ENCODE data around the gene CREB3L2.
"Not testable (repeated sequence)": the region's sequence is repeated elsewhere in the genome, so short reads cannot be mapped to it uniquely, and the experiment has no call there.

The CREB3L2 gene

DNA sequence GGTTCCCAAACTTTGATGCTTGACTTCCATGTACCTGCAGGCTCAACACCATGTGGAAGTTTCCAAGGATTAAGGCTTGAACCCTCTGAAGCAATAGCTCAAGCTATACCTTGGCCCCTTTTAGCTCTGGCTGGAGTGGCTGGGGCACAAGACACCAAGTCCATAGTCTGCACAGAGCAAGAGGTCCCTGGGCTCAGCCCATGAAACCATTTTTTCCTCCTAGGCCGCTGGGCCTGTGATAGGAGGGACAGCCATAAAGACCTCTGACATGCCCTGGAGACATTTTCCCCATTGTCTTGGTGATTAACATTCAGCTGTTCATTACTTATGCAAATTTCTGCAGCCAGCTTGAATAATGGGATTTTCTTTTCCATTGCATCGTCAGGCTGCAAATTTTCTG, 169.5 kb downstream of the CREB3L2 start:
- no peak overlapping the region for H3K27ac ChIP-seq
- TF ChIP-seq, protein P1, sequence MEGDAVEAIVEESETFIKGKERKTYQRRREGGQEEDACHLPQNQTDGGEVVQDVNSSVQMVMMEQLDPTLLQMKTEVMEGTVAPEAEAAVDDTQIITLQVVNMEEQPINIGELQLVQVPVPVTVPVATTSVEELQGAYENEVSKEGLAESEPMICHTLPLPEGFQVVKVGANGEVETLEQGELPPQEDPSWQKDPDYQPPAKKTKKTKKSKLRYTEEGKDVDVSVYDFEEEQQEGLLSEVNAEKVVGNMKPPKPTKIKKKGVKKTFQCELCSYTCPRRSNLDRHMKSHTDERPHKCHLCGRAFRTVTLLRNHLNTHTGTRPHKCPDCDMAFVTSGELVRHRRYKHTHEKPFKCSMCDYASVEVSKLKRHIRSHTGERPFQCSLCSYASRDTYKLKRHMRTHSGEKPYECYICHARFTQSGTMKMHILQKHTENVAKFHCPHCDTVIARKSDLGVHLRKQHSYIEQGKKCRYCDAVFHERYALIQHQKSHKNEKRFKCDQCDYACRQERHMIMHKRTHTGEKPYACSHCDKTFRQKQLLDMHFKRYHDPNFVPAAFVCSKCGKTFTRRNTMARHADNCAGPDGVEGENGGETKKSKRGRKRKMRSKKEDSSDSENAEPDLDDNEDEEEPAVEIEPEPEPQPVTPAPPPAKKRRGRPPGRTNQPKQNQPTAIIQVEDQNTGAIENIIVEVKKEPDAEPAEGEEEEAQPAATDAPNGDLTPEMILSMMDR (conservative IDR thresholded peaks at IDR 0.05), result no peak
- TF ChIP-seq ZFX (IDR thresholded peaks at IDR 0.05), result no peak

DNA sequence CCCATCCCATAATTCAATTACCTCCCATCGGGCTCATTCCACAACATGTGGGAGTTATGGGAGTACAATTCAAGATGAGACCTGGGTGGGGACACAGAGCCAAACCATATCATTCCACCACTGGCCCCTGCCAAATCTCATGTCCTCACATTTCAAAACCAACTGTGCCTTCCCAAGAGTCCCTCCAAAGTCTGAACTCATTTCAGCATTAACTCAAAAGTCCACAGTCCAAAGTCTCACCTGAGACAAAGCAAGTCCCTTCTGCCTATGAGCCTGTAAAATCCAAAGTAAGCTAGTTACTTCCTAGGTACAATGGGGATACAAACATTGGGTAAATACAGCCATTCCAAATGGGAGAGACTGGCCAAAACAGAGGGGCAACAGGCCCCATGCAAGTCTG, 170.3 kb downstream of the CREB3L2 start:
- H3K27ac ChIP-seq, result not testable (repeated sequence)

DNA sequence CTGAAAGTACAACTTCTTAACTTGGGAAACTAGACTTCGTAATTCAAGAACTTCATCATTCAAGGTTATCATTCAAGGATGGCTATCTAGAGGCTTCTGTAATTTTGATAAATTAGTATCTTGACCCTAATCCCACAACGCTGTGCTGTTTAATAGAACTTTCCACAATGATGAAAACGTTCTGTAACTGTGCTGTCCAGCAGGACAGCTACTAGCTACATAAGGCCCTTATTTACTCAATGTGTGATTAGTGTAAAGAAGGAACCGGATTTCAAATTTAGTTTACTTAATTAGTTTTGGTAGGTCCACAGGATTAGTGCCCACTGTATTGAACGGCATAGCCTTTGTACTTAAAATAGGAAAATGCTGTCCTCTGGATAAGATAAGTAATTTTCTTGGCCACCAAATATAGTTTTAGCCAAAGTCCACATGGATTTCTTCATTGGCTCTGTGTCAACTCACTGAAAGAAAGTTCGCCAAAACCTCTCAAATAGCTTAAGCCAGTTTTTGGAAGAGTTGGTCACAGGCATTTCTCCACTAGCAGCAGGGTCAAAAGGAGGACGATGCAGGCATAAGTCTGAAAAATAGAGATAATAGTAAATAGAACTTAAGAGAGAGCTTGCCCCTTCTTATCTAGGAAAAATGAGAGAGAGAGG, 172.4 kb downstream of the CREB3L2 start:
- no peak overlapping the region for H3K27ac ChIP-seq
- TF ChIP-seq, protein P1 (conservative IDR thresholded peaks at IDR 0.05), result no peak
- TF ChIP-seq ZFX (IDR thresholded peaks at IDR 0.05), result no peak

DNA sequence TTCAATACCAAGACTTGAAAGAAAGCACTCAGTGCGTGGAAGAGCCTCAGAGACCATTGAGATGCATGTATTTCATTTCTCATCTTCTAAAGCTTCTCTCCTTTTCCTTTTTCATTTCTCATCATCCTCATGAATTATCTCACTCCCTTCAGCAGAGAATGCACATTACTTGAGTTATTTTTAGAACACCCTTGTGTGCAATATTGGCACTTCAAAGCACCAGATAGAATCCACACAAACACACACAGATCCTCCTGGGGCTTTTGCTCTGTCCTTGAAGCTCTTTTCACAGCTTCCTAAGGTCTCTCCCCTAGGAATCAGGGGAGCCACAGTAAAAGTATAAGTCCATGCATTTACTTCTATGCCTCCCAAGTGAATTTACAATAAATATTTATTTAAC, 173.4 kb downstream of the CREB3L2 start:
- TF ChIP-seq, protein P1 (conservative IDR thresholded peaks at IDR 0.05), result no peak
- TF ChIP-seq ZFX (IDR thresholded peaks at IDR 0.05), result no peak
- no peak overlapping the region for H3K27ac ChIP-seq

DNA sequence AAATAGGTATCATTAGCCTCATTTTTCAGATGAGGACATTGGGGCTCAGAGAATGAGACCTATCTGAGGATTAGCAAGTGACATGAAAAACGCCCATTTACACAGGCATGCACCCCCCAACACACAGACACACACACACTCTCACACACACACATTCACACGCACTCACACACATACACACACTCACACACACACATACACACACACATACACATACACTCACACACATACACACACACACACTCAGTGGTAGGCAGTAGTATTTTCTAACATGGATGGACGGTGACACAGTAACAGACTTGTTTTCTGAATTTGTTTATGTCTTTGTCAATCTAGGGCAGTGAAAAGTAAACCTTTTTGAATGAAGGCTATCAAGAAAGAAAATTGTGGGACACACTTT, 176.4 kb downstream of the CREB3L2 start:
- TF ChIP-seq, protein P1 (conservative IDR thresholded peaks at IDR 0.05), result no peak
- TF ChIP-seq ZFX (IDR thresholded peaks at IDR 0.05), result no peak
- no peak overlapping the region for H3K27ac ChIP-seq
